Activated T-cell treated with anti-CD3 and anti-CD28 coated beads for 4 hours (primary cell): Measurements from ENCODE around the gene BAZ2B.
"Not testable (repeated sequence)": the region's sequence is repeated elsewhere in the genome, so short reads cannot be mapped to it uniquely, and the experiment has no call there.

Experiments used
- DNase-seq: peaks from one replicate; pipeline ENCODE4 v3.0.0-alpha.2; 2020

BAZ2B gene

GRCh38 chr2:159616286-159616701 is at the start of gene BAZ2B:
Gene BAZ2B, minus strand, starts transcription at chr2:159616548. Its CDS starts 137,829 bp downstream, at chr2:159478719.
- DNase-seq, result no peak

DNA sequence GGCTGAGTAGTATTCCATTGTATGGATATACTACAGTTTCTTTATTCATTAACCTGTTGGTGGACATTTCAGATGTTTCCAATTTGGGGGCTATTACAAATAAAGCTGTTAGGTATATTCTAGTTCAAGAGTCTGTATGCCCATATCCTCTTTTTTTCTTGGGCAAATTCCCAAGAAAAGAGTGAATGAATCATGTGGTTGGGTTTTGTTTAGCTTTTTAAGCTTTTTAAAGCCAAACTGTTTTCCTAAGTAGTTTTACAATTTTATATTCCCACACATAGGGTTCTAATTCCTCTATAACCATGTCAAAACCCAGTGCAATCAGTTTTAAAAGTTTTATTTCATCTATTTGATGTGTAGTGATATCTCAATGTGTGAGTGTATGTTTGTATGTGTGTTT is 44.9 kb upstream of the BAZ2B start:
- no peak for DNase-seq

GRCh38 chr2:159658881-159659873 is 42.8 kb upstream of the BAZ2B start:
- DNase-seq, result no peak

DNA sequence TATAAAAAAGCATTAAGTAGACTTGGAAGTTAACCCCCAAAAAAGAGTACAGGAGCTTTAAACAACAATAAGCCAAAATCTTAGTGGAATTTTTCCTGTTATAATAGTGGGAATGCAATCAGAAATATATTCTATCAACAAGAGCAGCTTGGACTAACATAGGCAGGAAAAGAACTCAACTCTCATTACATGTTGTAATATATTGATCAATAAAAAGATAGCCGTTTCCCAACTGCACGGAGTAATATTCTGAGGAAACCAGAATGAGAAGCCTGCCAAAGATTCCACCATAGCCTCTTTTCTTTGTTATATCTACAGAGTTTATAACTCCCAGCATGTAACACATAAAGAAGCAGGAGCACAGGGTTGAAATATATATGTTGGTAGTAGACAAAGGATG is 37.6 kb upstream of the BAZ2B start:
- no peak for DNase-seq

DNA sequence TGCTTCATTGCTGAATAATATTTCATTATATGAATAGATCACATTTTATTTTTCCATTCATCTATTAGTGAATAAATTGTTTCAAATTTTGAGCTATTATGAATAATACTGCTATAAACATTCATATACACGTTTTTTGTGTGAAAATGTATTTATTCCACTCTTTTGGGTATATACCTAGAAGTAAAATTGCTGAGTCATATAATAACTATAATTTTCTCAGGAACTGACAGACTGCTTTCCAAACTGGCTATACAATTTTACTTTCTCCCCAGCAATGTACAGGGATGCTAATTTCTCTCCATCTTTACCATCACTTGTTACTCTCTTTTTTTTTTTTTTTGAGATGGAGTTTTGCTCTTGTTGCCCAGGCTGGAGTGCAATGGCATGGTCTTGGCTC is 35.5 kb upstream of the BAZ2B start:
- DNase-seq, result no peak

DNA sequence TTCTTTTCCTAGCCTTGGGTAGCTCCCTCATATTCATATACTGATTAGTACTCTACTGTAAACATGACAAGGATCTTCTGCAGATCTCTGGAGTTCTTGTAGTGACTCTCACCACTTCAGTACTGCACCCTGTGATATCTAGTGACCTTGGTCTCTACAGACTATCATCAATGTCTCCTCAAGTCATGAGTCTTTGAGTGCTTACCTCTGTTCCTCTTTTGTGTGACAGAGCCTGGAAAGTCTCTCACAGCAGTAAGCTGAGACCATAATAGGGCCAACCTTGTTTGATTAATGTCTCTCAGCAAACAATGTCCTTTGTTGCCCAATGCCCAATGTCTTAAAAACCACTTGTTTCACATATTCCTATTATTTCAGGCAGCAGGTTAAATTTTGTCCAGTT is 34.2 kb upstream of the BAZ2B start:
- DNase-seq, result no peak

GRCh38 chr2:159648643-159649042 is 32.3 kb upstream of the BAZ2B start:
- no peak for DNase-seq

GRCh38 chr2:159647667-159648066 is 31.3 kb upstream of the BAZ2B start:
- DNase-seq, result no peak

GRCh38 chr2:159640176-159640575 is 23.8 kb upstream of the BAZ2B start:
- no peak for DNase-seq

DNA sequence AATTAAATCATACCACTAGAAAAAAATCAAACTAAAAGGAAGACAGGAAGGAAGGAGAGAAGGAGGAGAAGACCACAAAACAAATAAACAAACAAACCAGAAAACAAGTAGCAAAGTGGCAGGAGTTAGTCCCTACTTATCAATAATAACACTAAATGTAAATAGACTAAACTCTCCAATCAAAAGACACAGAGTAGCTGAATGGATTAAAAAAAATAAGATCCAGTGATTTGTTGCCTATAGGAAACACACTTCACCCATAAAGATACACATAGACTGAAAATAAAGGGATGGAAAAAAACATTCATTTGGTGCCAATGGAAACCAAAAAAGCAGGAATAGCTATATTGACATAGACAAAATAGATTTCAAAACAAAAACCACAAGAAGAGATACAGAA is 23.4 kb upstream of the BAZ2B start:
- no peak for DNase-seq

- no peak for DNase-seq
These were observed 22.7 kb upstream of the BAZ2B start for GRCh38 chr2:159639071-159639470.

GRCh38 chr2:159637988-159638501 is 21.7 kb upstream of the BAZ2B start:
- no peak for DNase-seq

DNA sequence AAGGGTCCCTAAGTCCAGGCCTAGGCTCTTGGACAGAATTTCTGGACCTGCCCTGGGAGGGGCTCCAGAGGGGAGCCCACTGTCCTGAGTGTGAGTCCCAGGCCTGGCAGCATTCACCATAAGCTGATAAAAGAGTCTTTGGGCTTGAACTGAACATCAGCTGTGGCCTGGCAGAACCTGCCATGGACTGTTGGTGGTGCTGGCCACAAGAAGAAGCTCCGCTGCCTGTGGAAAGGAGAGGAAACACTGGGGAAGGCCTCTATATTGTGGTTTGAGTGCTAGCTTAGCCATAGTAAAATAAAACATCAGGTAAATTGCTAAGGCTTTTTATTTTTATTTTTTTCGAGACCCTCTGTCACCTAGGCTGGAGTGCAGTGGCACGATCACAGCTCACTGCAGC is 20.9 kb upstream of the BAZ2B start:
- no peak for DNase-seq

DNA sequence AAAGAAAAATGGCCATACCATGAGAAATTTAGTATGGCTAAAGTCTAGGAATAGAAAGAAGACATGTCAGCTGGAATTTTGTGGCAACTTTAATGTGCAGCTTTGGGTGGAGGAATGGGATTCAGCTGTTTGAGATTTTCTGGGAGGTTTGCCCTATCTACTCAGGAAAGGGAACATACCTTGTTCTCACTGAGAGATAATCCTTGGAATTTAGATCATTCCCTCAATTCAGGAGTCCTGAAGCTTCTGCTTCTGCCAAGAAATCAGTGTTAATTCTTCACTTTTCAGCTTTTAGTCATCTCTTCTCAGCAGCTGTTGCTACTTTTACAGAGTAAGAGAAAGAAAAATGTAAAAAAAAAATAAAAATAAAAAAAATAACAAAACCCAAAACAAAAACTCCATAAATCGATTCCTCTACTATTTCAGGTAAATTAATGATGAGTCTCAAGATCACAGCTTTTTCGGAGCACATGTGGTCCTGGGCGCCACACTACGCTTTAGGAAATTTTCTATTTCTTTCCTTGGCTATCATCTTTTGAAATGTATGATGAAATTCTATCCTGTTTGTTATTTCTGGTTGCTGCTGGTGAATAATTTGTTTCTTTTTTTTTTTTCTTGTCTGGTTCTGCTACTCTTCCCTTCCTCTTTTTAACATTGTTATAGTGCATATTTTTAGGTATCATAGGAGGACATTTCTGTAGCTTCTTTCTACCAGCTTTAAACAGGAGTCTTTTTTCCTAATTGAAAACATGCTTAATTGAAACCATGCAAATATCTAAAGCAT is 18.9 kb upstream of the BAZ2B start:
- no peak for DNase-seq

- DNase-seq, result no peak
These were observed 16.9 kb upstream of the BAZ2B start for GRCh38 chr2:159633219-159633618.

GRCh38 chr2:159625628-159626027 is 9.3 kb upstream of the BAZ2B start:
- not testable (repeated sequence) for DNase-seq

GRCh38 chr2:159623436-159623835 is 7.1 kb upstream of the BAZ2B start:
- no peak for DNase-seq

DNA sequence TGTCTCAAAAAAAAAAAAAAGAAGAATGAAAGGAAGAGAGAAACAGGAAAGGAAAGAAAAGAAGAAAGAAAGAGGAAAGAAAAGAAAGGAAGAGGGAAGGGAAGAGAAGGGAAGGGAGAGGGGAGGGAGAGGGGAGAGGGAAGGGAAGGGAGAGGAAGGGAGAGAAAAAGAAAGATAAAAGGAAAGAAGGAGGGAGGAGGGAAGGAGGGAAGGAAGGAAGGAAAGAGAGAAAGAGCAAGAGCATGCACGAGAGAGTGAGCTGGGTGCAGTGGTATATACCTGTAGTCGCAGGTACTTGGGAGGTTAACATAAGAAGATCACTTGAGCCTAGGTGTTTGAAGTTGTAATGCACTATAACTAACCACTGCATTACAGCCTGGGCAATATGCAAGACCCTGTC is 6.6 kb upstream of the BAZ2B start:
- DNase-seq, result no peak

DNA sequence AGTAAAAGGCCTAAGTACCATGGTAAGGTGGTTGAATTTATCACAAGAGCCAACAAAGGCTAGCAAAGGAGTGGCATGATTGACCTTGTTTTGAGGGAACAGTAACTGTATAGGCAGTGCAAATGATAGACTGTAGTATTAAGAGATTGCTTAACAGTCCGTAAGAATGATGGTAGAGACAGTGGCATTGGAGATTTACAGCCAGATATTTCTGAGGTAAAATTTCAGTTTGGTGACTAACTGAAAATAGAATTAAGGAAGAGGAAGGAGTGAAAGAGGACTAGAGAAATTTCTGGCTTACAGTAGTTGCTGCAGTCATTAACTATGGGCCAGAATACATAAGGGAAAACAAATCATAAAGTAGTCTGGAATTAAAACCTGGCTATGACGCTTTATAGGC is 4.4 kb upstream of the BAZ2B start:
- DNase-seq, result no peak

- DNase-seq, result no peak
These were observed 1.3 kb upstream of the BAZ2B start for GRCh38 chr2:159617646-159618045.

- no peak for DNase-seq
These were observed 752 bp upstream of the BAZ2B start for GRCh38 chr2:159617100-159617499.

- peak; percentile 26 for DNase-seq
These were observed 722 bp downstream of the BAZ2B start for GRCh38 chr2:159615367-159616285.
